Smooth muscle cell (in vitro differentiated cells): ENCODE results near the gene PELO. TPM values are rescaled to one million over a fixed set of nuclear protein-coding genes. Genes with fewer than 3 reads are reported as not detected.

ENCODE experiments used
- DNase-seq: peaks from one replicate; lab custom pipeline; 2025; ENCODE audit not compliant: unreplicated experiment; lab: John Stamatoyannopoulos, UW
- H2AFZ ChIP-seq: fragments of 200-600 bp; sonication (generic); 2 replicates; pipeline ENCODE4 v1.6.0; 2016; ENCODE audit warnings: antibody characterized with exemption, low read depth, mild to moderate bottlenecking
- H3F3A ChIP-seq: fragments of 200-600 bp; sonication (generic); 2 replicates; pipeline ENCODE4 v1.6.0; 2017; ENCODE audit warnings: antibody characterized with exemption, low read depth
- H3K27ac ChIP-seq: fragments of 200-600 bp; sonication (generic); 2 replicates; pipeline ENCODE4 v1.5.1; 2016; ENCODE audit warnings: low read depth, mild to moderate bottlenecking
- H3K27me3 ChIP-seq: fragments of 200-600 bp; sonication (generic); 2 replicates; pipeline ENCODE4 v1.6.1; 2016; ENCODE audit warnings: low read depth, mild to moderate bottlenecking
- H3K36me3 ChIP-seq: fragments of 200-600 bp; sonication (generic); 2 replicates; pipeline ENCODE4 v1.5.1; 2016; ENCODE audit warnings: low read depth
- H3K4me1 ChIP-seq: fragments of 200-600 bp; sonication (generic); 2 replicates; pipeline ENCODE4 v1.5.1; 2016; ENCODE audit warnings: low read depth
- H3K4me2 ChIP-seq: fragments of 200-600 bp; sonication (generic); 2 replicates; pipeline ENCODE4 v1.6.0; 2016; ENCODE audit warnings: mild to moderate bottlenecking
- H3K4me3 ChIP-seq: fragments of 200-600 bp; sonication (generic); 2 replicates; pipeline ENCODE4 v1.5.1; 2016; ENCODE audit warnings: mild to moderate bottlenecking
- H3K79me2 ChIP-seq: fragments of 200-600 bp; sonication (generic); 2 replicates; pipeline ENCODE4 v1.6.0; 2016; ENCODE audit warnings: low read depth, mild to moderate bottlenecking
- H3K9ac ChIP-seq: fragments of 200-600 bp; sonication (generic); 2 replicates; pipeline ENCODE4 v1.6.0; 2016; ENCODE audit warnings: low read depth
- H3K9me3 ChIP-seq: fragments of 200-600 bp; sonication (generic); replicated peaks from 2 replicates; pipeline ENCODE4 v1.5.1; 2016; ENCODE audit warnings: low read depth
- H4K20me1 ChIP-seq: fragments of 200-600 bp; sonication (generic); 2 replicates; pipeline ENCODE4 v1.6.0; 2016; ENCODE audit warnings: low read depth
- WGBS: methylation state at CpG from one replicate; pipeline ENCODE4 v1.1.7; 2016; ENCODE audit warnings: low lambda C conversion rate; 5-methylcytosine and 5-hydroxymethylcytosine counted together
- polyA plus RNA-seq: library from polyadenylated mRNA; unstranded; fragments of >200 nt; fragmentation: Nextera tagmentation; extraction: Ambion mirVana; gene quantifications from 2 replicates; pipeline ENCODE4 v1.2.1, GENCODE V29; 2016
- total RNA-seq: library from RNA; depleted of rRNA; stranded (reverse); fragments of >200 nt; gene quantifications from 2 replicates; pipeline ENCODE4 v1.2.3, GENCODE V29; 2014
- TF ChIP-seq, protein P1 (sequence below): fragments of 200-600 bp; sonication (generic); IDR thresholded peaks from 2 replicates; pipeline ENCODE4 v1.5.1; 2017; ENCODE audit warnings: borderline replicate concordance, mild to moderate bottlenecking, antibody characterized with exemption; ENCODE audit not compliant: insufficient read depth, poor library complexity, severe bottlenecking

Gene PELO
- total and polyA plus RNA-seq, 2 experiments from 2014 or later: 37.0 to 88.2 TPM

GRCh38 chr5:52786391-52786790, 1.3 kb upstream of the PELO start:
- H3K27me3 ChIP-seq: no peaks in the 10 kb centered on the region
- H3F3A ChIP-seq: peaks cover 17% of the 10 kb centered on the region
- TF ChIP-seq, protein P1, sequence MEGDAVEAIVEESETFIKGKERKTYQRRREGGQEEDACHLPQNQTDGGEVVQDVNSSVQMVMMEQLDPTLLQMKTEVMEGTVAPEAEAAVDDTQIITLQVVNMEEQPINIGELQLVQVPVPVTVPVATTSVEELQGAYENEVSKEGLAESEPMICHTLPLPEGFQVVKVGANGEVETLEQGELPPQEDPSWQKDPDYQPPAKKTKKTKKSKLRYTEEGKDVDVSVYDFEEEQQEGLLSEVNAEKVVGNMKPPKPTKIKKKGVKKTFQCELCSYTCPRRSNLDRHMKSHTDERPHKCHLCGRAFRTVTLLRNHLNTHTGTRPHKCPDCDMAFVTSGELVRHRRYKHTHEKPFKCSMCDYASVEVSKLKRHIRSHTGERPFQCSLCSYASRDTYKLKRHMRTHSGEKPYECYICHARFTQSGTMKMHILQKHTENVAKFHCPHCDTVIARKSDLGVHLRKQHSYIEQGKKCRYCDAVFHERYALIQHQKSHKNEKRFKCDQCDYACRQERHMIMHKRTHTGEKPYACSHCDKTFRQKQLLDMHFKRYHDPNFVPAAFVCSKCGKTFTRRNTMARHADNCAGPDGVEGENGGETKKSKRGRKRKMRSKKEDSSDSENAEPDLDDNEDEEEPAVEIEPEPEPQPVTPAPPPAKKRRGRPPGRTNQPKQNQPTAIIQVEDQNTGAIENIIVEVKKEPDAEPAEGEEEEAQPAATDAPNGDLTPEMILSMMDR: no peak
- H3K9me3 ChIP-seq: no peaks in the 10 kb centered on the region
- H3K4me1 ChIP-seq: peaks cover 3% of the 10 kb centered on the region
- H3K4me3 ChIP-seq: peak overlapping the region; percentile 76
- H4K20me1 ChIP-seq: no peaks in the 10 kb centered on the region
- WGBS: 74% methylated on average over 4 of the region's 4 CpGs
- peaks cover 34% of the 10 kb centered on the region for H3K79me2 ChIP-seq
- DNase-seq: no peak
- H2AFZ ChIP-seq: no peak overlapping the region
- H3K36me3 ChIP-seq: no peaks in the 10 kb centered on the region
- peak overlapping the region; percentile 90 for H3K27ac ChIP-seq
- H3K9ac ChIP-seq: peak overlapping the region; percentile 79
- peak overlapping the region; percentile 85 for H3K4me2 ChIP-seq

- Histone ChIP-seq H4K20me1 (no peaks in the 10 kb centered on the region), H3K27ac (peak overlapping the region; percentile 90), H3K9ac (peak overlapping the region; percentile 79), H3K4me1 (peaks cover 6% of the 10 kb centered on the region), H2AFZ (peak overlapping the region; percentile 82), H3K27me3 (no peaks in the 10 kb centered on the region), H3K36me3 (no peaks in the 10 kb centered on the region), H3K4me2 (peak overlapping the region; percentile 85), H3K9me3 (no peaks in the 10 kb centered on the region), H3F3A (peaks cover 17% of the 10 kb centered on the region), H3K79me2 (peaks cover 41% of the 10 kb centered on the region), H3K4me3 (peak overlapping the region; percentile 76)
- TF ChIP-seq, protein P1: no peak
- no peak for DNase-seq
- WGBS: 4% methylated on average over 11 of the region's 11 CpGs
Observed at GRCh38 chr5:52786949-52787599, 642 bp upstream of the PELO start.

DNA sequence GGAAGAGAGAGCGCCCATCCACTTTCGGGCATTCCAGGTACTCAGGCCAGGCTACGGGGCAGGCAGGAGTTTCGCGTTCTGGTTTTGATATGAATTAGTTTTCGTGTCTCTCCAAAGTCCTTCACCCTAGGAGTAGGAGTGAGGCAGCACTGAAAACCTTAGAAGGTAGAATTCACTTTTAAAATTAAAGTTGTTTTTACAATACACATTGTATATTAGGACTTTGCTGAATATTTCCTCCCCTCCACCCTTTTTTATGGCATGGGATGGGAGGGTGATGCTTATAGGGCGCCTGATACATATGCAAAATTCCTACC, 747 bp downstream of the PELO start:
- H3K9ac ChIP-seq: peak overlapping the region; percentile 79
- peak overlapping the region; percentile 76 for H3K4me3 ChIP-seq
- no peaks in the 10 kb centered on the region for H3K27me3 ChIP-seq
- peaks cover 17% of the 10 kb centered on the region for H3F3A ChIP-seq
- peak overlapping the region; percentile 82 for H2AFZ ChIP-seq
- peak overlapping the region; percentile 85 for H3K4me2 ChIP-seq
- H3K36me3 ChIP-seq: no peaks in the 10 kb centered on the region
- no peak for DNase-seq
- peak overlapping the region; percentile 90 for H3K27ac ChIP-seq
- peaks cover 16% of the 10 kb centered on the region for H3K4me1 ChIP-seq
- no peaks in the 10 kb centered on the region for H3K9me3 ChIP-seq
- peaks cover 55% of the 10 kb centered on the region for H3K79me2 ChIP-seq
- WGBS: 3% methylated on average over 7 of the region's 7 CpGs
- TF ChIP-seq, protein P1: no peak
- H4K20me1 ChIP-seq: peaks cover 7% of the 10 kb centered on the region

DNA sequence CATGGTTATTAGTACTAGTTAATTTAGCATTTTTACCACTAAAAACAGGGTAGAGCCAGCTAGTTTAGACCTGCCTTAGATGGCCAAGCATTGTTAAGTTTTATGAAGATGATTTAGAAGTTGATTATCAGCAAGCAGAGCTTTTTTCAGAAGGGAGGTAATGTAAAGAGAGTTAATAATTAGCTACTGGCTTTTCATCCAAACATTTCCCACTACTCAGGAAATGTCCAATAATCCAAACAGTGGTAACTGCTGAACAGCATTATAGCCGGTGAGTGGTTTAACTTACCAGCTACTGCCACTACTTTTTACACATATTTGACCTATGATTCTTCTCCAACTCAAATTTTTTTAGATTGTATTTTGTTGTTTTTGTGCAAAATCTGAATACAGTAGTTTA, 1.7 kb downstream of the PELO start:
- Histone ChIP-seq H3K79me2 (peaks cover 64% of the 10 kb centered on the region), H3K36me3 (no peaks in the 10 kb centered on the region), H3K4me1 (peaks cover 19% of the 10 kb centered on the region), H3F3A (peaks cover 17% of the 10 kb centered on the region), H3K27ac (peak overlapping the region; percentile 90), H3K27me3 (no peaks in the 10 kb centered on the region), H3K4me2 (peak overlapping the region; percentile 85), H2AFZ (no peak overlapping the region), H3K9me3 (no peaks in the 10 kb centered on the region), H4K20me1 (peaks cover 7% of the 10 kb centered on the region), H3K4me3 (peak overlapping the region; percentile 76), H3K9ac (peak overlapping the region; percentile 79)
- TF ChIP-seq, protein P1: no peak
- 11% methylated on average over 1 of the region's 1 CpG for WGBS
- DNase-seq: no peak
